GM12878 (cell line): ENCODE measurements around the gene NFIX. TPM values are rescaled to one million over a fixed set of nuclear protein-coding genes. Genes with fewer than 3 reads are reported as not detected.

Source experiments
- ATAC-seq: fragments of 200-7000 bp; cut with Tn5 transposase; 3 replicates; pipeline ENCODE4 v1.9.1; 2020; ENCODE audit warnings: mild to moderate bottlenecking, moderate library complexity
- BruUV-seq: library from RNA; stranded (reverse); fragments of 400-500 nt; replicated peaks from 2 replicates; lab custom pipeline; 2021; lab: Mats Ljungman, UMichigan
- CTCF ChIA-PET: fragments of 300-600 bp; sonication (Branson Sonifier 250); formaldehyde crosslinking; extraction: SDS; loops from one replicate; lab custom pipeline; 2021; ENCODE audit warnings: inconsistent platforms; lab: Yijun Ruan, JAX
- POLR2A ChIA-PET: fragments of 350-600 bp; formaldehyde crosslinking; extraction: SDS; loops from one replicate; lab custom pipeline; 2021; ENCODE audit warnings: inconsistent platforms; lab: Charles Lee
- RAD21 ChIA-PET: fragments of 300-600 bp; sonication (Branson Sonifier 250); formaldehyde crosslinking; loops from one replicate; lab custom pipeline; 2023; ENCODE audit warnings: antibody characterized with exemption; ENCODE audit not compliant: unreplicated experiment; lab: Charles Lee
- SMC1A ChIA-PET: fragments of 300-600 bp; sonication (Branson Sonifier 250); formaldehyde crosslinking; loops from one replicate; lab custom pipeline; 2023; ENCODE audit not compliant: unreplicated experiment, uncharacterized antibody; lab: Charles Lee
- DNase-seq: peaks from one replicate; pipeline ENCODE4 v3.0.0-alpha.2; 2011; ENCODE audit warnings: low read depth, low spot score
- FAIRE-seq: peaks from 3 replicates; lab custom pipeline; 2011; peaks lifted over from hg19 to GRCh38; lab: Jason Lieb, UNC
- H2AFZ ChIP-seq: 2 replicates; pipeline ENCODE4 v1.6.0; 2011; ENCODE audit warnings: low read depth, low read length, control low read depth; ENCODE audit not compliant: control insufficient read depth
- H3K27ac ChIP-seq: 2 replicates; pipeline ENCODE4 v1.5.1; 2011; ENCODE audit warnings: control low read depth; ENCODE audit not compliant: control insufficient read depth, insufficient read depth
- H3K27me3 ChIP-seq, 2 experiments: replicated peaks in 1 of 2; 2 replicates each; pipeline versions ENCODE4 v1.6.0 to v1.6.1; 2011; ENCODE audit warnings: low read length in 1 of 2; ENCODE audit not compliant: control insufficient read depth in 2 of 2, insufficient read depth in 2 of 2
- H3K36me3 ChIP-seq, 2 experiments: 2 replicates each; pipeline ENCODE4 v1.5.1; 2011; ENCODE audit warnings: low read length in 1 of 2; ENCODE audit not compliant: control insufficient read depth in 2 of 2, insufficient read depth in 2 of 2
- H3K4me1 ChIP-seq: 2 replicates; pipeline ENCODE4 v1.6.1; 2011; ENCODE audit warnings: mild to moderate bottlenecking, low read length, moderate library complexity, mixed read lengths; ENCODE audit not compliant: control insufficient read depth, insufficient read depth
- H3K4me2 ChIP-seq: 2 replicates; pipeline ENCODE4 v1.6.0; 2011; ENCODE audit warnings: control low read depth; ENCODE audit not compliant: control insufficient read depth, insufficient read depth
- H3K4me3 ChIP-seq: fragments of 200-600 bp; sonication (generic); 2 replicates; pipeline ENCODE4 v1.5.1; 2016
- H3K79me2 ChIP-seq: 2 replicates; pipeline ENCODE4 v1.6.0; 2011; ENCODE audit warnings: low read length; ENCODE audit not compliant: control insufficient read depth, insufficient read depth
- H3K9ac ChIP-seq: 2 replicates; pipeline ENCODE4 v1.8.0; 2011; ENCODE audit warnings: low read length, control low read depth, mixed read lengths; ENCODE audit not compliant: control insufficient read depth, insufficient read depth
- H3K9me3 ChIP-seq: replicated peaks from 3 replicates; pipeline ENCODE4 v1.5.1; 2011; ENCODE audit warnings: mild to moderate bottlenecking, low read length; ENCODE audit not compliant: control insufficient read depth, insufficient read depth
- H4K20me1 ChIP-seq: 2 replicates; pipeline ENCODE4 v1.6.0; 2011; ENCODE audit not compliant: control insufficient read depth, insufficient read depth
- ATF7 ChIP-seq: fragments of 450-650 bp; IDR thresholded peaks from 2 replicates; pipeline ENCODE4 v1.6.1; 2016; ENCODE audit warnings: low read depth, mild to moderate bottlenecking
- CREM ChIP-seq: IDR thresholded peaks from 2 replicates; pipeline ENCODE4 v1.6.1; 2014; ENCODE audit warnings: antibody characterized with exemption, low read depth
- KLF5 ChIP-seq: fragments of 450-650 bp; IDR thresholded peaks from 2 replicates; pipeline ENCODE4 v1.6.1; 2014; ENCODE audit warnings: mild to moderate bottlenecking; ENCODE audit not compliant: partially characterized antibody
- NR2C2 ChIP-seq: IDR thresholded peaks from 2 replicates; pipeline ENCODE4 v1.6.1; 2011; ENCODE audit warnings: borderline replicate concordance, low read depth; ENCODE audit not compliant: control insufficient read depth, insufficient read length
- RELA ChIP-seq: fragments of 450-650 bp; IDR thresholded peaks from 2 replicates; pipeline ENCODE4 v1.8.0; 2014; ENCODE audit warnings: borderline replicate concordance; ENCODE audit not compliant: partially characterized antibody
- SMAD5 ChIP-seq: IDR thresholded peaks from 2 replicates; pipeline ENCODE4 v1.6.1; 2016; ENCODE audit warnings: antibody characterized with exemption, low read depth
- STAT3 ChIP-seq: IDR thresholded peaks from 2 replicates; pipeline ENCODE4 v1.6.1; 2011; ENCODE audit warnings: low read depth, low read length, improper control_type of control experiment
- SUPT20H ChIP-seq: IDR thresholded peaks from 2 replicates; pipeline ENCODE4 v1.6.1; 2011; ENCODE audit warnings: low read depth, mild to moderate bottlenecking, low read length, moderate library complexity, borderline replicate concordance; ENCODE audit not compliant: control insufficient read depth
- TCF12 ChIP-seq: IDR thresholded peaks from 2 replicates; pipeline ENCODE4 v1.6.1; 2011; ENCODE audit warnings: low read depth, mild to moderate bottlenecking, low read length
- TCF3 ChIP-seq: IDR thresholded peaks from 2 replicates; pipeline ENCODE4 v1.6.1; 2012; ENCODE audit warnings: low read depth, mild to moderate bottlenecking, low read length, borderline replicate concordance; ENCODE audit not compliant: insufficient read depth
- ZBTB33 ChIP-seq: fragments of 450-650 bp; IDR thresholded peaks from 2 replicates; pipeline ENCODE4 v1.6.1; 2017; ENCODE audit warnings: mild to moderate bottlenecking
- ZNF217 ChIP-seq: fragments of 450-650 bp; IDR thresholded peaks from 2 replicates; pipeline ENCODE4 v1.6.1; 2017; ENCODE audit warnings: antibody characterized with exemption, mild to moderate bottlenecking
- WGBS: methylation state at CpG from one replicate; pipeline ENCODE4 v1.1.6; 2016; ENCODE audit warnings: low lambda C conversion rate; ENCODE audit not compliant: insufficient replicate concordance, insufficient coverage; ENCODE audit errors: missing lambda C conversion rate; 5-methylcytosine and 5-hydroxymethylcytosine counted together
- in situ Hi-C: fragments of 300-500 bp; cut with MboI; formaldehyde crosslinking; loops from 9 replicates; pipeline ENCODE4 v1.14.3; 2018; ENCODE audit warnings: mixed read lengths
- intact Hi-C: fragments of 100-400 bp; cut with micrococcal nuclease; formaldehyde crosslinking; loops from one replicate; pipeline ENCODE4 v1.14.2; 2022; ENCODE audit not compliant: unreplicated experiment
- polyA plus RNA-seq, 11 experiments: library from polyadenylated mRNA; depleted of rRNA in 4 of 11; unstranded in 6 of 11; stranded (reverse) in 5 of 11; fragments of >200 nt; fragmentation: Nextera tagmentation in 4 of 11; fragmentation: Illumina TruSeq in 1 of 11; extraction: Ambion mirVana in 4 of 11; extraction: Trizol in 1 of 11; gene quantifications; 1 replicate in 1 of 11; 2 replicates in 10 of 11; pipeline versions ENCODE4 v1.2.1 to v1.2.3, GENCODE V29; 2011 to 2016; ENCODE audit warnings: inconsistent platforms in 2 of 11, missing spikeins in 2 of 11, low read depth in 1 of 11
- total RNA-seq, 4 experiments: library from RNA; depleted of rRNA in 3 of 4; stranded (reverse); fragments of >200 nt in 3 of 4; fragmentation: Illumina TruSeq in 1 of 4; extraction: Trizol in 1 of 4; gene quantifications; 2 replicates each; pipeline versions ENCODE4 v1.2.1 to v1.2.3, GENCODE V29; 2013 to 2021
- TF ChIP-seq, protein P1 (sequence below): fragments of 450-650 bp; IDR thresholded peaks from 2 replicates; pipeline ENCODE4 v1.6.1; 2014; ENCODE audit warnings: mild to moderate bottlenecking

Gene NFIX
- total and polyA plus RNA-seq, 10 of the 15 experiments (the other 5 are each of a cell fraction or from before 2014, with no cell fraction given), result 0.02 to 2.2 (median 0.28) TPM

DNA sequence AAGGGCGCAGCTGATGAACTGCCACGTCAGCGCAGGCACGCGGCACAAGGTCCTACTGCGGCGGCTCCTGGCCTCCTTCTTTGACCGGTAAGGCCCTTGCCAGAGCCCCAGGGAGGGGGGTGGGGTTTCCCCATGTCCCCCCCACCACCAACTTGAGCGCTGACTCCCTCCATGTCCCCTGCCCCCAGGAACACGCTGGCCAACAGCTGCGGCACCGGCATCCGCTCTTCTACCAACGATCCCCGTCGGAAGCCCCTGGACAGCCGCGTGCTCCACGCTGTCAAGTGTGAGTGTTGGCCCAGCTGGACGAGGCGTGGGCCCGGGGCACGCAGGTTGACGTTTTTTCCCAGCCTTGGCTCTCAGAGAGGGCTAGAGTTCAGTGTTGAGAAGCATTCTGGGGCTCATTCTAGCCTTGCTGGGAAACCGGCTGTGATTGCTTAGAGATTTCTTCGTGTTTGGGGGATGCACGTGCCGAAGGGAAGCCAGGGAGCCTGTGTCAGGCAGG lies 142.1 kb downstream of the NFIX start:
- no peak overlapping the region for H3K27ac ChIP-seq
- H3K9ac ChIP-seq, result no peak overlapping the region
- FAIRE-seq (no peak), ATAC-seq (no peak), DNase-seq (no peak)
- H4K20me1 ChIP-seq, result no peaks in the 10 kb centered on the region; the same call in 1 of the 2 replicates
- POLR2A ChIA-PET, result no interaction called here
- TF ChIP-seq ZBTB33, result no peak
- no peak for TF ChIP-seq ATF7
- TF ChIP-seq NR2C2, result no peak
- no peaks in the 10 kb centered on the region for H3K27me3 ChIP-seq
- no peak overlapping the region for H3K4me3 ChIP-seq
- no peaks in the 10 kb centered on the region; the same call in 1 of the 2 replicates for H3K79me2 ChIP-seq
- H3K36me3 ChIP-seq, result peaks cover 11 to 32% of the 10 kb centered on the region in 2 experiments
- SMC1A ChIA-PET, result no interaction called here
- H3K4me1 ChIP-seq, result no peaks in the 10 kb centered on the region
- H3K4me2 ChIP-seq, result no peak overlapping the region
- RAD21 ChIA-PET, result no interaction called here
- BruUV-seq, result no TSS peak
- in situ Hi-C loops (no loop called here), intact Hi-C loops (no loop called here)
- 95% methylated on average over 28 of the region's 28 CpGs for WGBS
- CTCF ChIA-PET, result no interaction called here
- H3K9me3 ChIP-seq, result no peaks in the 10 kb centered on the region
- H2AFZ ChIP-seq, result no peak overlapping the region

DNA sequence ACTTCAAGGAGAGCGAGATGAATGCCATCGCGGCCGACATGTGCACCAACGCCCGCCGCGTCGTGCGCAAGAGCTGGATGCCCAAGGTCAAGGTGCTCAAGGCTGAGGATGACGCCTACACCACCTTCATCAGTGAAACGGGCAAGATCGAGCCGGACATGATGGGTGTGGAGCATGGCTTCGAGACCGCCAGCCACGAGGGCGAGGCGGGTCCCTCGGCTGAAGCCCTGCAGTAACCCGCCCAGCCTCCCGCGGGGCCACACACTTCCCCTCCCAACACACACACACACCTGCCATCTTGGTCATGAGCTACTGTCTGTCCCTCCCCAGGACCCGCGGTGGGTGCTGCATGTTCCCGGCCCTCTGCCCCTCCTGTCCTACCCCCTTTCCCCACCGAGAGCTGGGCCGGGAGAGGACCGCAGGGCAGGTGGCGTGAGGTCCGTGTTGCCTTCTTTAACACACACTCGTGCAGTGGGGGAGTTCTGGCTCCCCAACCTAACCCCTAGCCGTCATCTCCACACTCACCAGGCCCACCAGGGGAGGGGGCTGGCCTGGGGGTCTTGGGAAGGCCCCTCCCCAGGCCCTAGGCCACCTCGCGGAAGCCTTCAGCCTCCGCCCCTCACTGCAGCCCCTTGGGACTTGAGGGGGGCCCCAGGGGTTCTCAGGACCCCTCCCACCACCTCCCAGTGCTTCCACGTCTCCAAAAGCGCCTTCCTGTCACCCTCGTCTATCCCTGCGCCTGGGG lies 143.1 kb downstream of the NFIX start:
- H3K4me1 ChIP-seq, result no peaks in the 10 kb centered on the region
- H3K27ac ChIP-seq, result no peak overlapping the region
- 92% methylated on average over 37 of the region's 40 CpGs for WGBS
- ChIA-PET SMC1A (no interaction called here), CTCF (interaction anchor here (0.5 kb wide), 1 partner anchor 18 kb away, joined by 3 read pairs; no protein-coding TSS in a partner anchor), RAD21 (no interaction called here), POLR2A (no interaction called here)
- peaks cover 11 to 32% of the 10 kb centered on the region in 2 experiments for H3K36me3 ChIP-seq
- H3K9me3 ChIP-seq, result no peaks in the 10 kb centered on the region
- in situ Hi-C loops, result no loop called here
- intact Hi-C loops, result no loop called here
- no peaks in the 10 kb centered on the region; the same call in 1 of the 2 replicates for H3K79me2 ChIP-seq
- H3K4me3 ChIP-seq, result no peak overlapping the region
- DNase-seq, result no peak
- no peak overlapping the region for H2AFZ ChIP-seq
- no peak for FAIRE-seq
- no peak overlapping the region for H3K9ac ChIP-seq
- no peaks in the 10 kb centered on the region; the same call in 1 of the 2 replicates for H4K20me1 ChIP-seq
- no peak for ATAC-seq
- no peak overlapping the region for H3K4me2 ChIP-seq
- H3K27me3 ChIP-seq, result no peaks in the 10 kb centered on the region
- TSS peak; percentile 53 for BruUV-seq
- TF ChIP-seq STAT3 (no peak), ZNF217 (no peak), CREM (no peak), SUPT20H (no peak), TCF12 (no peak), KLF5 (no peak), RELA (no peak), TCF3 (no peak), SMAD5 (no peak)
- TF ChIP-seq, protein P1, sequence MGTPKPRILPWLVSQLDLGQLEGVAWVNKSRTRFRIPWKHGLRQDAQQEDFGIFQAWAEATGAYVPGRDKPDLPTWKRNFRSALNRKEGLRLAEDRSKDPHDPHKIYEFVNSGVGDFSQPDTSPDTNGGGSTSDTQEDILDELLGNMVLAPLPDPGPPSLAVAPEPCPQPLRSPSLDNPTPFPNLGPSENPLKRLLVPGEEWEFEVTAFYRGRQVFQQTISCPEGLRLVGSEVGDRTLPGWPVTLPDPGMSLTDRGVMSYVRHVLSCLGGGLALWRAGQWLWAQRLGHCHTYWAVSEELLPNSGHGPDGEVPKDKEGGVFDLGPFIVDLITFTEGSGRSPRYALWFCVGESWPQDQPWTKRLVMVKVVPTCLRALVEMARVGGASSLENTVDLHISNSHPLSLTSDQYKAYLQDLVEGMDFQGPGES, result no peak
